DND-41 (cell line): ENCODE results near the gene MYO1B.

ENCODE experiments used
- CTCF ChIP-seq: IDR thresholded peaks from 2 replicates; pipeline ENCODE4 v1.5.1; 2012; ENCODE audit warnings: borderline replicate concordance, low read length, moderate library complexity, mild to moderate bottlenecking; ENCODE audit not compliant: poor library complexity, severe bottlenecking; ENCODE audit errors: extremely low read depth
- EZH2 ChIP-seq: IDR thresholded peaks from 3 replicates; pipeline ENCODE4 v1.6.1; 2012; ENCODE audit warnings: borderline replicate concordance, low read depth, mild to moderate bottlenecking, moderate library complexity, low read length, inconsistent platforms; ENCODE audit not compliant: severe bottlenecking

- no peak for TF ChIP-seq CTCF
- TF ChIP-seq EZH2: no peak
Observed at GRCh38 chr2:191240871-191241270, 4.3 kb upstream of the MYO1B start.
